Urothelium cell line (cell line): ENCODE results near the gene KRT28.
"Not testable (repeated sequence)": the region's sequence is repeated elsewhere in the genome, so short reads cannot be mapped to it uniquely, and the experiment has no call there.

Experiments
- DNase-seq: peaks from one replicate; pipeline ENCODE4 v3.0.0; 2011; ENCODE audit warnings: low spot score, mixed read lengths
- FAIRE-seq: peaks from 2 replicates; lab custom pipeline; 2011; peaks lifted over from hg19 to GRCh38; lab: Jason Lieb, UNC

KRT28 gene

DNA sequence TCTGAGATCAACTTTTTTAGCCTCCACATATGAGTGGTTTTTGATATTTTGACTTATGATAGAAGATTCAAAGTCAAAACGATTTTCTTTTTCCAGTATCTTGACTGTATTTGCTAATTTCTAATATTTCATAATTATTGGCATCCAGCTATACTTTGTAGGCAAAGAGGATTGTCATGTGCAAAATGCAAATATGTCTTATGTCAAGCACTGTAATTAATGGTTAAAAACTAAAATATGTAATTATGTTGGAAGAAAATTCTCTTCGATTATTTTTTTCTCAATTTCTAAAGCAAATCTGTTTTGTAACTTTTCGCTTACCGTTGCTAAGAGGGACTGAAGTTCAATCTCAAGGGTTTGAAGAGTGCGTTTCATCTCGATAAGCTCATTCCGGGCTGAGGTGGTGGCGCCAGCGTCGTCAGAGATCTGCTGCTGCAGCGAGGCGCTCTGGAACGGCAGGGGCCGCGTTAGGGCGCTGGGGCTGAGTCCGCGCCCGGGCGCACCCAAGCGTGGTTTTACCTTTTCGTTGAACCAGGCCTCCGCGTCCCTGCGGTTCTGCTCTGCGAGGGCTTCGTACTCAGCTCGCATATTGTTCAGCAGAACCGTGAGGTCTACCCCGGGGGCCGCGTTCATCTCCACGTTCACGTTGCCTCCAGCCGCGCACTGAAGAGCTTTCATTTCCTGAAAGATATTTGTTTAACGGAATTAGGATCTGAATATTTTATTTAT, 20.4 kb downstream of the KRT28 start:
- DNase-seq (no peak), FAIRE-seq (no peak)

DNA sequence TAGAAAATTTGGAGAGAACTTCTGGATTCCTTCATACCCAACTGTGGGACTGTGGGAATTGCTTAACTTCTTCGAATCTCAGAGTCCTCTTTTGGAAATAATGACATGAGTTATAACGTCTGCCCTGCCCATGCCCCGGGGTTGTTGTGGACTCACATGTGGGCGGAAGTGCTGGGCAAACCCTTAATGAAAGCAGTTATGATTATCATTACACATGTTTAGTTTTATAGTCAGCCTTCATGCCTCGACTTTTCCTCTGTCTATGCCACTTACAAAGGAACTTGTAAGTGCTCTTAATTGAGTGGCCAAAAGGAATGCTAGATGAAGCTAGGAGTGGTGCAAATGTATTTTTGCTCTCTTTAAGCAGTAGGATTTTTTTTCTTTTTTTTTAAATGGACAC, 21.3 kb downstream of the KRT28 start:
- FAIRE-seq (no peak), DNase-seq (no peak)

DNA sequence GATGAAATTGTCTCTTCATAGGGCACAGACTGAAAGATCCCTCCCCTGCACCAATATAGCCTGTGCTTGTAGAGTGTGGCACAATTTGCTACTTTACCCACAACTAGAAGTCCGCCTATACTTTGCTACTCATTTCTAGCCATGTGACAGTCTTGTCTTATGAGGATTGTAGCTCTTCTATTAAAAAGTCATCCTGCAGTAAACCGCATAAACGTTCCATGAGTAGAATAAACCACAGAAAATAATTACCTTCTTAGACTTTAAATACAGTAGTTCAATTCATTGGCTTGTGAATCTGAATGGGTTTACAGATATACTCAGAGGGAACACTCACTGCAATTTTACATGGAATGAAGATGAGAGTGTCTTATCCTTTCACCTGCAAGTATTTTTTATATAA, 21.8 kb downstream of the KRT28 start:
- FAIRE-seq = no peak

DNA sequence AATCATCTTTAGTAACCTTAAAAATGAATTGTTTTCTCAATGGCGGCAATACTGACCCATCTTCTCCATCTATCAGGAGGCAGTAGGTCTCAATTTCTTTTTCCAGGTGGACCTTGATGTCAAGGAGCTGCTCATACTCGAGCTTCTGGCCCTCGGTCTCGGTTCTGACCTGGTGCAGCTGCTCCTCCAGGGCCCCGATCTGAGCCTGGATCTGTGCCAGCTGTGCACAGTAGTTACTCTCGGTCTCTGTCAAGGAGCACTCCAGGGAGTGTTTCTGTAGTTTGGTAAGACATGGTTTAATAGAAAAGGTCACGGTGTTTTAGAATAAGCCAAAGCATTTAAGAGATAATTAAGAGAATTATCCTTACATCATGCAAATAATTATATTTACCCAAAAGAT, 22.3 kb downstream of the KRT28 start:
- no peak for DNase-seq
- FAIRE-seq = no peak

More for the DNA sequence above, 21.8 kb downstream of the KRT28 start:
- no peak for DNase-seq

DNA sequence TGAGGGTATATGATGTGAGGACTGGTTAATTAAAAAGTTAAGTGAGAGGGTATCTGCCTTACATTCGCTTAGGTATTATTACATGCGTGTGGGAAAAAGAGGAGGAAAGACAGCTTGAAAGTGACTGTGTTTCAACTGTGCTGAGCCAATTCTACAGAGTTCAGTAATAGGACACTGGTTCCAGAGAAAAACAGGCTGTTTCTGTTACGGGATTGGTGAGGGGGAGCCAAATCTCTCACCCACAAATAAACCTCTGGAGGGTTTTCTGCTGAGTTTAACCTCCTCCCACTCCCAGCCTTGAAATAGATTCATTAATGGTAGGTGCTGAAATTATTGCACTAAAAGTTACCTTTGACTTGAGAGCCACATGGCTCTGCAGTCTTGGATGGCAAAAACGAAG, 23.8 kb downstream of the KRT28 start:
- FAIRE-seq = no peak
- DNase-seq = no peak

DNA sequence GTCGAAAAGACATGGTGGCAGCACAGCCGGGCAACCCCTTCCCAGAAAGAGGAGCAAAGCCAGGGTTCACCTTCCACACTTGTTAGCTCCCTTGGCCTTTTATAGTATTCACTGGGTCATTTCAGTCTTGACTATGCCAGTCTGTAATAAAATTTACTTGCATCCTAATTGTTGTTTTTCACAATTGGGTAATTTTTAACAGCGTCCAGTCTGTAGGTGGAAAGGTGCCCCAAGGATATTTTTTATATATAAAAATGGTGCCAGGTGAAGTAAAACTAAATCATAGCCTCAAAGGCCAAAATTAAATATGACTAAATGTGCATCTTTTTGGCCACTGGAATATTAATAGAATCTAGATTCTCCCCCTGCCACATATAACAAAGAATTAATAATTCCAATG, 27.7 kb downstream of the KRT28 start, which contains the start of gene KRT26:
TSS of gene KRT26 (minus strand) at position 101 of the 400 bp plus-strand sequence. CDS start at position 13, 88 bp downstream.
- no peak for FAIRE-seq
- DNase-seq = no peak

DNA sequence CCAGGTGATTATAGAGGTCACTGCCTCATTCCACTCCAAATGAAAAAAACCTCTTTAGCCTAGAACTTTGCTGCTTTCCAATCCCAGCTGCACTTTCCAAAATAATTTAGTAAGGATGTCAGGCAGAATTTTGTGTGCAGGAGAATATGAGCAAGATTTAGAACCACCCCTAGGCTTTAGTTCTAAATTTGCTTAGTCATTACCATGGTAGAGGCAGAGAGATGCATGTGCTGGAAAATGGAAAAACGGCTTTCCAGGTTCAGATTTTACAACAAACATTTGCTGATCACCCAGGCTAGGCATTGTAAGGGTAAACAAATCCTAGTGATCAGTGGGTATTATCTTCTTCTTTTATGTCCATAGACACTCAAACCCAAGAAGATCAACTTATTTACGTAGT, 34.1 kb downstream of the KRT28 start:
- no peak for DNase-seq
- no peak for FAIRE-seq

DNA sequence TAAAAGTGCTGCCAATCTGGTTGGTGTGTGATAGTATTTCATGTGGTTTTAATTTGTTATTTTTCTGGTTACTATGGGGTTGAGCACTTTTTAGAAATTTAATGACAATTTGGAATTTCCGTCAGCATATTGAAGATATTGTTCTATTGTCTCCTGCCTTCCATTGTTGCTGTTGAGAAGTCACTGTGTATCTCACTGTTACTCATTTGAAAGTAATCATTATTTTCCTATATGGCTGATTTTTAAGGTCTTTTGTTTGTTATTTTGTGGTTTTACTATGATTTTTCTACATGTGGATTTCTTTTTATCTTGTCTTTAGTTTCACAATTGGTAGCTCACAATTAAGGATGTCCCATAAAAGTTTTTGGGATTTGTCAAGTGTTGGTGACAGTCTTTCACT, 36.0 kb downstream of the KRT28 start:
- FAIRE-seq (no peak), DNase-seq (no peak)

DNA sequence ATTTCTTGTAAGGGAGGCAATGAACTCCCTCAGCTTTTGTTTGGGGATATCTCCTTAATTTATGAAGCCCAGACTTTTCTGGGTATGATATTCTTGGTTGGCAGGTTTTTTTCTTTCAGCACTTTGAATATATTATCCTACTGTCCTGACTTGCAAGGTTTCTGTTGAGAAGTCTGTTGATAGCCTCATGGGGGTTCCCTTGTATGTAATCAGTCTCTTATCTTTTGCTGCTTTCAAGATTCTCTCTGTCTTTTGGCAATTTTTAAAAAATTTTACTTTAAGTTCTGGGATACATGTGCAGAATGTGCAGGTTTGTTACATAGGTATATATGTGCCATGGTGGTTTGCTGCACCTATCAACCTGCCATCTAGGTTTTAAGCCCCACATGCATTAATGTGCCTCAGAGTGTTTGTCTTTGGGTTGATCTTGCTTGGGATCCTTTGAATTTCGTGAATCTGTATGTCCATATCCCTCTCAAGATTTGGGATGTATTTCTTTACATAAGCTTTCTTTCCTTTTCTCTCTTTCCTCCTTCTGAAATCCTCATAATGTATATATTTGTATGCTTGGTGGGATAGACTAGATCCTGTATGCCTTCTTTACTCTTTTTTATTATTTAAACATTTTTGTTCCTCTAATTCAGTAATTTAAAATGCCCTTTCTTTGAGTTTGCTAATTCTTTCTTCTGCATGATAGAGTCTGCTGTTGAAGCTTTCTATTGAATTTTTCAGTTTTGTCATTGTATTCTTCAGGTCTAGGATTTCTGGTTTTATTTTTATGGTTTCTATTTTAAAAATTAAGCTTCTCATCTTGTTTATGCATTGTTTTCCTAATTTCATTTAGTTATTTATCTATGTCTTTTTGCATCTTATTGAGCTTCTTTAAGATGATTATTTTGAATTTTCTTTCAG, 39.4 kb downstream of the KRT28 start:
- FAIRE-seq = no peak
- DNase-seq = no peak

DNA sequence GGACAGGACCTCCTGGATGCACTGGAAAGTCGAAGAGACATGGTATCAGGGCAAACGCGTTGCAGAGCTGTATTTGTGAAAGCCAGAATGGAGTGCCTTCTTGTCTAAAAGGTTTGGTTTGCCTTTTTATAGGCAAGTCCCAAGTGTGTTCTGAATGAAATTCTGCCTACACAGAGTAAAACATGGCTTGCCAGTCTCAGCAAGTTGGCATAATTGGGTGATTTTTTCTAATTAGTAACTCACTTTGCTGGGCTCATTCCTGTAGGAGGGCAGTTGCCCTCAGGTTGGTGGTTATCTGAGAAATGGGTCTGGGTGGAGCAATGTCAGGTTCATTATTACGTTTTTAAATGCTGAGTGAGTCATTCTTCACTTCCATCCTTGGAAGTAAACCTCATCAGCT, 44.5 kb downstream of the KRT28 start, which contains the start of gene KRT25:
TSS of gene KRT25 (minus strand) at position 101 of the 400 bp plus-strand sequence. CDS start at position 41, 60 bp downstream.
- no peak for FAIRE-seq

DNA sequence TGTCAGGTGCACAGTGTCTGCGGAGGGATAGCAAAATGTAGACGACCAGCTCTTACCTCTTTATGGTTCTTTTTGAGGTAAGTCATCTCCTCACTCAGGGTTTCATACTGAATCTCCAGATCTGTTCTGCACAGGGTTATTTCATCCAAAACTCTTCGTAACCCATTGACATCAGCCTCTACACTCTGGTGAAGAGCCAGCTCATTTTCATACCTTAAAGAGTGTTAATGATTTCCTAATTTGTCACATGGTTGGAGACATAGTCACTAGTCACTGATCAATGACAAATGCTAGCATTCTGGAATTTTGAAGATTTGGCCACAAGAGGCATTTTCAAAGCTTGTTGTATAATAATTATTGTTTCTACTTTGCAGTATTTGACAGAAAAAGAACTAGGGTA, 46.0 kb downstream of the KRT28 start:
- FAIRE-seq (no peak), DNase-seq (no peak)

More for the DNA sequence above, 44.5 kb downstream of the KRT28 start, which contains the start of gene KRT25:
- DNase-seq = no peak

DNA sequence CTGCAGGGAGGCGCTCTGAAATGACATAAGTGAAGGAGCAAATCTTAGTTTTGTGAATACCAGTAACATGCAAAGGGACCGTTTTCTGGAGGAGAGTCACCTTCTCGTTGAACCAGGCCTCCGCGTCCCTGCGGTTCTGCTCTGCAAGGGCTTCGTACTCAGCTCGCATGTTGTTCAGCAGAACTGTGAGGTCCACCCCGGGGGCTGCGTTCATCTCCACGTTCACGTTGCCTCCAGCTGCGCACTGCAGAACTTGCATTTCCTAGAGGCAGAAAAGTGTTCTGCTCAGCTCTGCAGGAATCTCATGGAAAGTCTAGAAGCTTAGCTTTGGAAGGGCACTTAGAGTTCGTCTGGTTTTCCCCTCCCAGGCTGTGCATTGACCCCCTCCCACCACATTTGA, 48.7 kb downstream of the KRT28 start:
- FAIRE-seq (no peak), DNase-seq (no peak)

DNA sequence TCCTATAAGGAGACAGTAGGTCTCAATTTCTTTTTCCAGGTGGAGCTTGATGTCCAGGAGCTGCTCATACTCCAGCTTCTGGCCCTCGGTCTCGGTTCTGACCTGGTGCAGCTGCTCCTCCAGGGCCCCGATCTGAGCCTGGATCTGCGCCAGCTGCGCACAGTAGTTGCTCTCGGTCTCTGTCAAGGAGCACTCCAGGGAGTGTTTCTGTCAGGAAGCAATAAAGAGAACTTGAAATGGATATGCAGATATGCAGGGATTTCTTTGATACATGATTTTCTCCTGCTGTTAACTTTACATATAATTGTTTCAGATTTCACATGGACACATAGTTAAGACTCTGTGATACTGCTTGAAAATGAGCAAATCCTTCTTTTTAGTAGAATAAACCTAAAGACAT, 49.4 kb downstream of the KRT28 start:
- no peak for FAIRE-seq
- no peak for DNase-seq

DNA sequence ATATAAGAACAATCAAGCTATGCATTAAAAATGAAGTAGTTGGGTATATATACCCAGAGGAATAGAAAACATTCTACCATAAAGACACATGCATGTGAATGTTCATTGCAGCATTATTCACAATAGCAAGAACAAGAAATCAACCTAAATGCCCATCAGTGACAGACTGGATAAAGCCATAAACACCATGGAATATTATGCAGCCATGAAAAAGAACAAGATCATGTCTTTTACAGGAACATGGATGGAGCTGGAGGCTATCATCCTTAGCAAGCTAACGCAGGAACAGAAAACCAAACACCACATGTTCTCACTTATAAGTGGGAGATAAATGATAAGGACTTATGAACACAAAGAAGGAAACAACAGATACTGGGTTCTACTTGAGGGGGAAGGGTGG, 51.1 kb downstream of the KRT28 start:
- DNase-seq = not testable (repeated sequence)
- FAIRE-seq = peak; percentile 71
